IPS-18c (cell line): ENCODE data around the gene P2RY13.

Source experiments
- H3K4me3 ChIP-seq: 2 replicates; pipeline ENCODE4 v1.7.0; 2013; ENCODE audit warnings: low read depth, mild to moderate bottlenecking, low read length, moderate library complexity; ENCODE audit not compliant: insufficient read depth
- H3K9me3 ChIP-seq: one replicate; pipeline ENCODE4 v1.6.1; 2013; ENCODE audit warnings: mild to moderate bottlenecking, low read length, moderate library complexity; ENCODE audit not compliant: control insufficient read depth, insufficient read depth

Gene P2RY13

GRCh38 chr3:151328298-151328995, 902 bp downstream of the P2RY13 start:
- no peak overlapping the region for H3K4me3 ChIP-seq
- no peaks in the 10 kb centered on the region for H3K9me3 ChIP-seq

- no peak overlapping the region for H3K4me3 ChIP-seq
- H3K9me3 ChIP-seq, result no peaks in the 10 kb centered on the region
Observed at GRCh38 chr3:151327571-151328198, 1.7 kb downstream of the P2RY13 start.

- Histone ChIP-seq H3K4me3 (no peak overlapping the region), H3K9me3 (no peaks in the 10 kb centered on the region)
Observed at GRCh38 chr3:151322511-151322910, 6.8 kb downstream of the P2RY13 start.

- Histone ChIP-seq H3K4me3 (no peak overlapping the region), H3K9me3 (no peaks in the 10 kb centered on the region)
Observed at GRCh38 chr3:151321526-151321925, 7.8 kb downstream of the P2RY13 start.

- H3K4me3 ChIP-seq, result no peak overlapping the region
- H3K9me3 ChIP-seq, result no peaks in the 10 kb centered on the region
Observed at GRCh38 chr3:151320131-151320530, 9.2 kb downstream of the P2RY13 start.

- H3K9me3 ChIP-seq, result no peaks in the 10 kb centered on the region
- no peak overlapping the region for H3K4me3 ChIP-seq
Observed at GRCh38 chr3:151319628-151320027, 9.7 kb downstream of the P2RY13 start.

GRCh38 chr3:151318991-151319390, 10.4 kb downstream of the P2RY13 start:
- H3K4me3 ChIP-seq, result no peak overlapping the region
- no peaks in the 10 kb centered on the region for H3K9me3 ChIP-seq

- Histone ChIP-seq H3K9me3 (no peaks in the 10 kb centered on the region), H3K4me3 (no peak overlapping the region)
Observed at GRCh38 chr3:151318313-151318712, 11.0 kb downstream of the P2RY13 start.

GRCh38 chr3:151316267-151316991, 12.9 kb downstream of the P2RY13 start, which contains the start of gene GPR87:
GPR87 (minus strand) TSS chr3:151316820; CDS start chr3:151300100, 16,720 bp downstream.
- H3K4me3 ChIP-seq, result no peak within 1 kb of the TSS
- H3K9me3 ChIP-seq, result no peaks in the 10 kb centered on the region

- H3K4me3 ChIP-seq, result no peak overlapping the region
Observed at GRCh38 chr3:151315846-151316245, 13.5 kb downstream of the P2RY13 start.

GRCh38 chr3:151315136-151315535, 14.2 kb downstream of the P2RY13 start:
- H3K4me3 ChIP-seq, result no peak overlapping the region
- H3K9me3 ChIP-seq, result no peaks in the 10 kb centered on the region

More at GRCh38 chr3:151315846-151316245, 13.5 kb downstream of the P2RY13 start:
- no peaks in the 10 kb centered on the region for H3K9me3 ChIP-seq

- Histone ChIP-seq H3K4me3 (no peak overlapping the region), H3K9me3 (no peaks in the 10 kb centered on the region)
Observed at GRCh38 chr3:151314593-151314992, 14.8 kb downstream of the P2RY13 start.

GRCh38 chr3:151314137-151314536, 15.2 kb downstream of the P2RY13 start:
- Histone ChIP-seq H3K9me3 (no peaks in the 10 kb centered on the region), H3K4me3 (no peak overlapping the region)

- Histone ChIP-seq H3K9me3 (no peaks in the 10 kb centered on the region), H3K4me3 (no peak overlapping the region)
Observed at GRCh38 chr3:151312972-151313371, 16.4 kb downstream of the P2RY13 start.

- no peaks in the 10 kb centered on the region for H3K9me3 ChIP-seq
- no peak overlapping the region for H3K4me3 ChIP-seq
Observed at GRCh38 chr3:151309566-151309965, 19.8 kb downstream of the P2RY13 start.

- Histone ChIP-seq H3K9me3 (no peaks in the 10 kb centered on the region), H3K4me3 (no peak overlapping the region)
Observed at GRCh38 chr3:151307583-151308488, 21.5 kb downstream of the P2RY13 start.

- no peak overlapping the region for H3K4me3 ChIP-seq
Observed at GRCh38 chr3:151307131-151307530, 22.2 kb downstream of the P2RY13 start.

More at GRCh38 chr3:151307131-151307530, 22.2 kb downstream of the P2RY13 start:
- H3K9me3 ChIP-seq, result no peaks in the 10 kb centered on the region
